Measurements from ENCODE around the gene CLASRP.

Gene CLASRP

DNA sequence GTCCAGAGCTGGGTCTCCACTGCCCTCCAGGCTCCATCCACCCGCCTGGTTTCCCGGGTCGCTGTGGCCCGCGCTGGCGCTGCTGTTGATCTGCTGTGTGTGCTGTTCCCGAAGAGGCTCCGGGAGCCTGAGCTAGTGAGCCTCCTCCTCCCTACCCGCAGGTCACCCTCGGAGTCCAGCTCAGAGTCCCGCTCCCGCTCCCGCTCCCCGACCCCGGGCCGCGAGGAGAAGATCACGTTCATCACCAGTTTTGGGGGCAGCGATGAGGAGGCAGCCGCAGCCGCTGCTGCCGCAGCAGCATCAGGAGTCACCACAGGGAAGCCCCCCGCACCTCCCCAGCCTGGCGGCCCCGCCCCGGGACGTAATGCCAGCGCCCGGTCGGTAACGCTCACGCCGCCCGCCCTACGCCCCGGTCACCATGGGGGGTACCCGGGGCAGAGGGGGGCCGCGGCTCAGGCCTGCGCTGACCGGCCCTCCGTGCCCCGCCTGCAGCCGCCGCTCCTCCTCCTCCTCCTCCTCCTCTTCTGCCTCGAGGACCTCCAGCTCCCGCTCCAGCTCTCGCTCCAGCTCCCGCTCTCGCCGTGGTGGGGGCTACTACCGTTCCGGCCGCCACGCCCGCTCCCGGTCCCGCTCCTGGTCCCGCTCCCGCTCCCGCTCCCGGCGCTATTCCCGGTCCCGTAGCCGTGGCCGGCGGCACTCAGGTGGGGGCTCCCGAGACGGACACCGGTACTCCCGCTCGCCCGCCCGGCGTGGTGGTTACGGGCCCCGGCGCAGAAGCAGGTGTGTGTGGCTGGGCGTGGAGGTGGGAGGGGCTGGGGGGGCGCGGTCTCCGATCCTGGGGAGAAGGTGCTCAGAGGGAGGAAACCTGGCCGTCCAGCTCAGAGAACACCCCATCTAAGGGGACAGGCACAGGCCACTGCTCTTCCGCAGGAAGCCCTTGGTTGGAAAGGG is 25.3 kb downstream of the CLASRP start:
- peaks cover 53% of the 10 kb centered on the region for H3K79me2 ChIP-seq (ENCODE audit: low read length)
- no peak overlapping the region for H2AFZ ChIP-seq (ENCODE audit: low read length)
- peaks cover 2% of the 10 kb centered on the region; the same call in 1 of the 2 replicates for H4K20me1 ChIP-seq (ENCODE audit: insufficient read depth, low read length)
- no peaks in the 10 kb centered on the region for H3K27me3 ChIP-seq (replicated peaks; ENCODE audit: insufficient read depth, low read length)
- no peak overlapping the region for H3K4me2 ChIP-seq (ENCODE audit: low read depth, low read length)
- no peaks in the 10 kb centered on the region for H3F3A ChIP-seq (ENCODE audit: insufficient read depth, low read length)
- no peak for TF ChIP-seq CTCF (IDR thresholded peaks at IDR 0.05; ENCODE audit: low read length)
- TF ChIP-seq EZH2 (optimal IDR thresholded peaks at IDR 0.05; ENCODE audit: low read depth, low read length), result no peak
- TF ChIP-seq EZH2phosphoT487 (IDR thresholded peaks at IDR 0.05; ENCODE audit: low read length), result no peak
- H3K9me3 ChIP-seq (replicated peaks; ENCODE audit: insufficient read depth, low read length), result no peaks in the 10 kb centered on the region
- no peak overlapping the region for H3K4me3 ChIP-seq (ENCODE audit: low read length)
- H3K27ac ChIP-seq (ENCODE audit: low read length), result no peak overlapping the region
- no peak for DNase-seq
- peaks cover 16% of the 10 kb centered on the region; the same call in 1 of the 2 replicates for H3K36me3 ChIP-seq (replicated peaks; ENCODE audit: insufficient read depth, low read length)
- no peak overlapping the region for H3K9ac ChIP-seq (ENCODE audit: low read length)
- no peaks in the 10 kb centered on the region for H3K9me2 ChIP-seq (replicated peaks; ENCODE audit: insufficient read depth, low read length)
- H3K4me1 ChIP-seq (ENCODE audit: low read length), result no peaks in the 10 kb centered on the region

DNA sequence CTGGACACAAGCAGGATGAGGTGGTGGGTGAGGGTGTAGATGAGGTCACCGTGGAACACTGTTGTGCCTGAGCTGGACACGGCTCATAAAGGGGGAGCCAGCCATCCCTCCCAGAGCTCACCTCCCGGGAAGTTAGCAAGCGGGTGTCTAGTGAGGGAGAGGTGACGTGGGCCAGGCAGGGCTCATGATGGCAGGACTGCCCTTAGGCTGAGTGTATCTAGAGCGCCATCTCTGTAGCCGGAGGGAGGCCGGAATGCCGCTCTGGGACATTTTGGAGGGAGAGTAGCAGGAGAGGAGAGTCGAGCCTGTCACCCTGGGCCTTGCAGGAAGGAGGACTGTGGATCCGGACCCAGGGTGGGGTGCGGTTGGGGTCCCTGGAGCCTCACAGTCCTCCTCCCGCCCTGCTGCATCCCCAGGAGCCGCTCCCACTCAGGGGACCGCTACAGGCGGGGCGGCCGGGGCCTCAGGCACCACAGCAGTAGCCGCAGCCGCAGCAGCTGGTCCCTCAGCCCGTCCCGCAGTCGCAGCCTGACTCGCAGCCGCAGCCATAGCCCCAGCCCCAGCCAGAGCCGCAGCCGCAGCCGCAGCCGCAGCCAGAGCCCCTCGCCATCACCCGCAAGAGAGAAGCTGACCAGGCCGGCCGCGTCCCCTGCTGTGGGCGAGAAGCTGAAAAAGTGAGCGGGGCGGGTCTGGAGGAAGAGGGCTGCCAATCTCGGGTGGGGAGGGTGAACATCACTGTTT is 28.2 kb downstream of the CLASRP start:
- no peak overlapping the region for H3K27ac ChIP-seq (ENCODE audit: low read length)
- no peaks in the 10 kb centered on the region for H3K27me3 ChIP-seq (replicated peaks; ENCODE audit: insufficient read depth, low read length)
- H3K4me3 ChIP-seq (ENCODE audit: low read length), result no peak overlapping the region
- no peak overlapping the region for H2AFZ ChIP-seq (ENCODE audit: low read length)
- peaks cover 14% of the 10 kb centered on the region for H3F3A ChIP-seq (ENCODE audit: insufficient read depth, low read length)
- no peaks in the 10 kb centered on the region for H3K9me3 ChIP-seq (replicated peaks; ENCODE audit: insufficient read depth, low read length)
- peaks cover 14% of the 10 kb centered on the region; the same call in 1 of the 2 replicates for H4K20me1 ChIP-seq (ENCODE audit: insufficient read depth, low read length)
- DNase-seq, result no peak
- no peak overlapping the region for H3K9ac ChIP-seq (ENCODE audit: low read length)
- peaks cover 7% of the 10 kb centered on the region for H3K36me3 ChIP-seq (replicated peaks; ENCODE audit: insufficient read depth, low read length)
- H3K4me1 ChIP-seq (ENCODE audit: low read length), result no peaks in the 10 kb centered on the region
- H3K79me2 ChIP-seq (ENCODE audit: low read length), result peaks cover 37% of the 10 kb centered on the region
- no peaks in the 10 kb centered on the region for H3K9me2 ChIP-seq (replicated peaks; ENCODE audit: insufficient read depth, low read length)
- no peak overlapping the region for H3K4me2 ChIP-seq (ENCODE audit: low read depth, low read length)
- TF ChIP-seq EZH2phosphoT487 (IDR thresholded peaks at IDR 0.05; ENCODE audit: low read length) (no peak), EZH2 (optimal IDR thresholded peaks at IDR 0.05; ENCODE audit: low read depth, low read length) (no peak), CTCF (IDR thresholded peaks at IDR 0.05; ENCODE audit: low read length) (no peak)

DNA sequence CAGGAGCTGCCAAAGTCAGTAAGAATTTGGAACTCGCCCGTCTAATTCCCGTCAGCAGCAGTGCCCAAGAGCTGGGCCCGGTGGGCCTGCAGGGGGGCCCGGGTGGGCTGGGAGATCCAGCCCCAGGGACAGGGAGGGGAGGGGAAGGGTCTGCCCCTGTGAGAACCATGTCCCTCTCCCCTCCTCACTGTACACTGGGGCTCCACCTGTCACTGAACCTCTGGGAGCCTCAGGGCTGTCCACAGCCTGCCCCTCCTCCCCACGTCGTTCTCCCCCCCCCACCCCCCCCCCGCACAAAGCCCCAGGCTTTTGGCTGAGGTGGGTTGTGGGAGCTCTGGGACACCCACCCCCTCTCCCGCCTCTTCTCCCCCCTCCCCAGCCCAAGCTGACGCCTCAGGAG is 29.2 kb downstream of the CLASRP start:
- Histone ChIP-seq H3K4me1 (ENCODE audit: low read length) (no peaks in the 10 kb centered on the region), H3K27me3 (replicated peaks; ENCODE audit: insufficient read depth, low read length) (no peaks in the 10 kb centered on the region), H3K4me2 (ENCODE audit: low read depth, low read length) (no peak overlapping the region), H3K9ac (ENCODE audit: low read length) (no peak overlapping the region), H3F3A (ENCODE audit: insufficient read depth, low read length) (peaks cover 14% of the 10 kb centered on the region), H4K20me1 (ENCODE audit: insufficient read depth, low read length) (peaks cover 18% of the 10 kb centered on the region; the same call in 1 of the 2 replicates), H3K36me3 (replicated peaks; ENCODE audit: insufficient read depth, low read length) (peaks cover 12% of the 10 kb centered on the region), H3K4me3 (ENCODE audit: low read length) (no peak overlapping the region), H3K9me3 (replicated peaks; ENCODE audit: insufficient read depth, low read length) (no peaks in the 10 kb centered on the region), H3K79me2 (ENCODE audit: low read length) (peaks cover 46% of the 10 kb centered on the region), H3K9me2 (replicated peaks; ENCODE audit: insufficient read depth, low read length) (no peaks in the 10 kb centered on the region), H2AFZ (ENCODE audit: low read length) (no peak overlapping the region), H3K27ac (ENCODE audit: low read length) (no peak overlapping the region)
- no peak for TF ChIP-seq EZH2phosphoT487 (IDR thresholded peaks at IDR 0.05; ENCODE audit: low read length)
- TF ChIP-seq CTCF (IDR thresholded peaks at IDR 0.05; ENCODE audit: low read length), result no peak
- no peak for TF ChIP-seq EZH2 (optimal IDR thresholded peaks at IDR 0.05; ENCODE audit: low read depth, low read length)
- DNase-seq, result no peak
